Transverse colon (tissue), 4 donors: ENCODE data around the gene NR3C1. TPM values are rescaled to one million over a fixed set of nuclear protein-coding genes. Genes with fewer than 3 reads are reported as not detected.

Experiments
- DNase-seq: peaks from one replicate; pipeline ENCODE4 v3.0.0-alpha.2; 2019
- H3K27ac ChIP-seq, 4 donors: fragments of 200-600 bp; sonication (generic); 2 replicates each; pipeline ENCODE4 v1.5.1; 2016 to 2018; ENCODE audit warnings: inconsistent platforms in 4 of 4
- H3K27me3 ChIP-seq: fragments of 200-600 bp; sonication (generic); 2 replicates; pipeline ENCODE4 v1.5.1; 2017; ENCODE audit warnings: inconsistent platforms
- H3K36me3 ChIP-seq, 4 donors: fragments of 200-600 bp; sonication (generic); 2 replicates each; pipeline ENCODE4 v1.5.1; 2017 to 2019; ENCODE audit warnings: inconsistent platforms in 4 of 4
- H3K4me1 ChIP-seq, 4 donors: fragments of 200-600 bp; sonication (generic); 2 replicates each; pipeline ENCODE4 v1.5.1; 2017 to 2020; ENCODE audit warnings: inconsistent platforms in 4 of 4
- H3K4me3 ChIP-seq, 4 donors: fragments of 200-600 bp; sonication (generic); 1 replicate in 1 of 4; 2 replicates in 3 of 4; pipeline versions ENCODE4 v1.5.1 to v1.6.1; 2017 to 2019; ENCODE audit warnings: inconsistent platforms in 4 of 4
- H3K9me3 ChIP-seq, 2 donors: fragments of 200-600 bp; sonication (generic); 2 replicates each; pipeline ENCODE4 v1.5.1; 2017 to 2019; ENCODE audit warnings: inconsistent platforms in 2 of 2
- CTCF ChIP-seq, 5 experiments: fragments of 200-600 bp in 3 of 5; fragments of 450-650 bp in 2 of 5; sonication (generic) in 3 of 5; IDR thresholded peaks; 1 replicate in 2 of 5; 2 replicates in 3 of 5; pipeline ENCODE4 v1.5.1; 2016 to 2017; ENCODE audit warnings: antibody characterized with exemption in 5 of 5, inconsistent platforms in 3 of 5, mild to moderate bottlenecking in 2 of 5, moderate library complexity in 1 of 5
- EP300 ChIP-seq: sonication (generic); formaldehyde crosslinking; IDR thresholded peaks from one replicate; pipeline ENCODE4 v1.6.1; 2017; ENCODE audit warnings: antibody characterized with exemption, low read depth
- POLR2A ChIP-seq: fragments of 450-650 bp; IDR thresholded peaks from one replicate; pipeline ENCODE4 v1.6.1; 2016; ENCODE audit warnings: antibody characterized with exemption, mild to moderate bottlenecking, moderate library complexity
- POLR2AphosphoS5 ChIP-seq, 3 donors: sonication (generic); formaldehyde crosslinking; IDR thresholded peaks; one replicate each; pipeline ENCODE4 v1.6.1; 2016; ENCODE audit warnings: antibody characterized with exemption in 3 of 3
- WGBS, 2 donors: methylation state at CpG; one replicate each; pipeline ENCODE4 v1.1.5; 2018; ENCODE audit warnings: low coverage in 1 of 2; 5-methylcytosine and 5-hydroxymethylcytosine counted together
- in situ Hi-C, 4 donors: fragments of 200-750 bp; cut with MboI; loops; one replicate each; pipeline versions ENCODE4 v1.15.0 to v1.15.1; 2017; ENCODE audit warnings: low sequenced_read_pairs in 3 of 4, low pct_ligation_motif_present in 1 of 4, low pct_unique_long_range_greater_than_20kb in 1 of 4
- intact Hi-C: fragments of 100-400 bp; cut with DNase I; formaldehyde crosslinking; loops from one replicate; pipeline ENCODE4 v1.15.1; 2023; ENCODE audit warnings: low total_unique reads
- total RNA-seq, 4 donors: library from RNA; depleted of rRNA; stranded (reverse); fragments of >200 nt; gene quantifications; one replicate each; pipeline ENCODE4 v1.1.0, GENCODE V29; 2016

The NR3C1 gene
- total RNA-seq, 4 donors from 2014 or later = 8.4 to 37.7 (median 30.3) TPM

- DNase-seq = no peak
- Histone ChIP-seq H3K4me1 (peaks cover 0 to 3% (median 0%) of the 10 kb centered on the region in 4 donors), H3K9me3 (no peaks in the 10 kb centered on the region), H3K36me3 (no peaks in the 10 kb centered on the region), H3K4me3 (peak overlapping the region in 1 of 4 donors; percentile 23), H3K27ac (peak overlapping the region in 3 of 4 donors; percentile 15 to 55 (median 20)), H3K27me3 (peaks cover 3% of the 10 kb centered on the region)
- 57 to 74% methylated on average over 7 of the region's 7 CpGs for WGBS, 2 donors
- TF ChIP-seq POLR2A (no peak), EP300 (no peak), POLR2AphosphoS5 (IDR thresholded peaks at IDR 0.05) (no peak), CTCF (IDR thresholded peaks at IDR 0.05) (no peak)
- in situ Hi-C loops (loop anchor here in 1 of 4 donors (25.0 kb wide), 1 partner anchor 378 kb away; the partner anchor contains the start of gene HMHB1), intact Hi-C loops (no loop called here)
Observed at GRCh38 chr5:143434261-143435209, 31.0 kb upstream of the NR3C1 start.

- H3K4me1 ChIP-seq = peaks cover 0 to 3% (median 0%) of the 10 kb centered on the region in 4 donors
- 60 to 92% methylated on average over 1 to 2 of the region's 2 CpGs for WGBS, 2 donors
- in situ Hi-C loops (loop anchor here in 1 of 4 donors (25.0 kb wide), 1 partner anchor 379 kb away; the partner anchor contains the start of gene HMHB1), intact Hi-C loops (no loop called here)
- TF ChIP-seq EP300 = no peak
- TF ChIP-seq CTCF (IDR thresholded peaks at IDR 0.05) = no peak
- no peak for TF ChIP-seq POLR2A
- no peak for TF ChIP-seq POLR2AphosphoS5 (IDR thresholded peaks at IDR 0.05)
- no peaks in the 10 kb centered on the region for H3K9me3 ChIP-seq
- no peak for DNase-seq
- no peak overlapping the region for H3K27ac ChIP-seq
- no peaks in the 10 kb centered on the region for H3K36me3 ChIP-seq
- H3K4me3 ChIP-seq = no peak overlapping the region
- peaks cover 3% of the 10 kb centered on the region for H3K27me3 ChIP-seq
Observed at GRCh38 chr5:143433670-143434069, 30.2 kb upstream of the NR3C1 start.

- H3K4me3 ChIP-seq = no peak overlapping the region
- H3K27me3 ChIP-seq = peaks cover 3% of the 10 kb centered on the region
- H3K27ac ChIP-seq = no peak overlapping the region
- in situ Hi-C loops = loop anchor here in 1 of 4 donors (25.0 kb wide), 1 partner anchor 380 kb away; the partner anchor contains the start of gene HMHB1
- intact Hi-C loops = no loop called here
- H3K36me3 ChIP-seq = no peaks in the 10 kb centered on the region
- 80 to 100% methylated on average over 1 to 7 of the region's 7 CpGs for WGBS, 2 donors
- no peaks in the 10 kb centered on the region for H3K9me3 ChIP-seq
- no peak for TF ChIP-seq CTCF (IDR thresholded peaks at IDR 0.05)
- H3K4me1 ChIP-seq = peaks cover 0 to 3% (median 0%) of the 10 kb centered on the region in 4 donors
- DNase-seq = no peak
Observed at GRCh38 chr5:143432658-143433239, 29.3 kb upstream of the NR3C1 start.

GRCh38 chr5:143431789-143432188 lies 28.3 kb upstream of the NR3C1 start:
- intact Hi-C loops = no loop called here
- no peak for TF ChIP-seq EP300
- in situ Hi-C loops = loop anchor here in 1 of 4 donors (25.0 kb wide), 1 partner anchor 381 kb away; the partner anchor contains the start of gene HMHB1
- H3K4me3 ChIP-seq = no peak overlapping the region
- DNase-seq = no peak
- H3K9me3 ChIP-seq = no peaks in the 10 kb centered on the region
- no peak overlapping the region for H3K27ac ChIP-seq
- peaks cover 0 to 3% (median 0%) of the 10 kb centered on the region in 4 donors for H3K4me1 ChIP-seq
- WGBS, 2 donors = 89 to 94% methylated on average over 2 of the region's 2 CpGs
- no peaks in the 10 kb centered on the region for H3K27me3 ChIP-seq
- no peaks in the 10 kb centered on the region for H3K36me3 ChIP-seq
